Spleen (tissue), 11 donors: ENCODE results near the gene OR2T27. TPM values are rescaled to one million over a fixed set of nuclear protein-coding genes. Genes with fewer than 3 reads are reported as not detected.
"Not testable (repeated sequence)": the region's sequence is repeated elsewhere in the genome, so short reads cannot be mapped to it uniquely, and the experiment has no call there.

Experiments
- DNase-seq: peaks from one replicate; pipeline ENCODE4 v3.0.0-alpha.2; 2020
- H3K27ac ChIP-seq, 8 donors: fragments of 200-600 bp; sonication (generic) in 7 of 8; 1 replicate in 4 of 8; 2 replicates in 4 of 8; pipeline versions ENCODE4 v1.5.0 to v1.8.0; 2016 to 2021; ENCODE audit warnings: inconsistent platforms in 4 of 8, mild to moderate bottlenecking in 4 of 8, moderate library complexity in 1 of 8
- H3K27me3 ChIP-seq, 7 donors: fragments of 200-600 bp; sonication (generic) in 6 of 7; replicated peaks in 1 of 7; 1 replicate in 4 of 7; 2 replicates in 3 of 7; pipeline versions ENCODE4 v1.5.0 to v1.8.0; 2016 to 2021; ENCODE audit warnings: inconsistent platforms in 3 of 7, mild to moderate bottlenecking in 1 of 7
- H3K36me3 ChIP-seq, 6 donors: fragments of 200-600 bp; sonication (generic) in 5 of 6; 1 replicate in 4 of 6; 2 replicates in 2 of 6; pipeline versions ENCODE4 v1.5.0 to v1.8.0; 2016 to 2021; ENCODE audit warnings: inconsistent platforms in 2 of 6
- H3K4me1 ChIP-seq, 6 donors: fragments of 200-600 bp; sonication (generic) in 5 of 6; 1 replicate in 3 of 6; 2 replicates in 3 of 6; pipeline versions ENCODE4 v1.5.0 to v1.8.0; 2016 to 2021; ENCODE audit warnings: inconsistent platforms in 3 of 6
- H3K4me3 ChIP-seq, 8 donors: fragments of 200-600 bp; sonication (generic) in 7 of 8; 1 replicate in 4 of 8; 2 replicates in 4 of 8; pipeline versions ENCODE4 v1.5.0 to v1.8.0; 2016 to 2021; ENCODE audit warnings: inconsistent platforms in 4 of 8, mild to moderate bottlenecking in 4 of 8, moderate library complexity in 2 of 8
- H3K9me3 ChIP-seq, 8 donors: fragments of 200-600 bp; sonication (generic) in 7 of 8; 1 replicate in 4 of 8; 2 replicates in 4 of 8; pipeline versions ENCODE4 v1.5.0 to v1.8.0; 2016 to 2021; ENCODE audit warnings: inconsistent platforms in 4 of 8
- POLR2A ChIP-seq, 3 donors: fragments of 450-650 bp; IDR thresholded peaks; one replicate each; pipeline ENCODE4 v1.5.1; 2017; ENCODE audit warnings: antibody characterized with exemption in 3 of 3, mild to moderate bottlenecking in 1 of 3
- POLR2AphosphoS5 ChIP-seq, 3 donors: sonication (generic); formaldehyde crosslinking; IDR thresholded peaks; one replicate each; pipeline ENCODE4 v1.5.1; 2017; ENCODE audit warnings: antibody characterized with exemption in 3 of 3
- WGBS, 5 donors: extraction: QIAGEN DNeasy Blood & Tissue Kit in 3 of 5; methylation state at CpG; one replicate each; pipeline versions ENCODE4 v1.1.5 to v1.1.7; 2013 to 2018; 5-methylcytosine and 5-hydroxymethylcytosine counted together
- intact Hi-C: fragments of 100-400 bp; cut with DNase I; formaldehyde crosslinking; loops from one replicate; pipeline ENCODE4 v1.15.0; 2023; ENCODE audit warnings: low total_unique reads
- polyA plus RNA-seq, 3 donors: library from polyadenylated mRNA; stranded (reverse); fragments of 200-250 nt; gene quantifications; one replicate each; pipeline ENCODE4 v1.2.1, GENCODE V29; 2013
- total RNA-seq, 7 donors: library from RNA; depleted of rRNA in 3 of 7; stranded (reverse); fragments of >200 nt in 3 of 7; fragmentation: NEBNext Ultra II Directional in 4 of 7; extraction: Animal tissue kit (Norgen Biotek cat#: 25700) in 4 of 7; gene quantifications; one replicate each; pipeline versions ENCODE4 v1.1.0 to v1.2.1, GENCODE V29; 2016 to 2021
- TF ChIP-seq, protein P1 (sequence below), 11 experiments: fragments of 200-600 bp in 7 of 11; fragments of 450-650 bp in 4 of 11; sonication (generic) in 4 of 11; IDR thresholded peaks in 8 of 11; conservative IDR thresholded peaks in 3 of 11; 1 replicate in 7 of 11; 2 replicates in 4 of 11; pipeline versions ENCODE4 v1.4.0 to v1.8.0; 2016 to 2021; ENCODE audit warnings: antibody characterized with exemption in 11 of 11, inconsistent platforms in 4 of 11, mild to moderate bottlenecking in 1 of 11
- donor health status: healthy with polysubstance abuse.
- donor health status: DM: no; HTN: no; CAD: no; lungs with moderate emphysema.
- donor health status: DM: no; HTN: no; CAD: no.
- donor health status: Bipolar disorder and iron deficiency.
- donor health status: healthy.
- donor health status: DM: no; HTN: no; CAD: no.
- donor health status: DM: yes; HTN: yes; CAD: no.

The OR2T27 gene
- total and polyA plus RNA-seq, 10 donors: not detected

DNA sequence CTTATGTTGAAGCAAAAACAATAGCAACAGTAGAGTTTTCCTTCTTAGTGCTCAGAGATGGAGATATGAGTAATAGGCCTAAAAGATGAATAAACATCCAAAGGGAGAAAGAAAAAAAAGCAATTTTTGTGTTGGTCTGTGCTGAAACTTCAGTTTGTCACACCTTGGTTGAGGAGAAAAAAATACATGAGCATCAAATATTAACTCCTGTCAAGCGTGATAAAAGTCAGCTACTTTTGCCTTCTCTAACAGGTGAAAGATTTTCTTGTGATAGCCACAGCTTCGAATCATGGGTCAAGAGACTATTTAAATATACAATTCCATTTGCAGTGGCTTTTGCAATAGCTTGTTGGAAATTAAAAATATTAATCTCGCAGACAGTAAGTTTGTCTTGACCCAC lies 14.4 kb downstream of the OR2T27 start:
- intact Hi-C loops, H3K36me3 ChIP-seq: not testable (repeated sequence)
- WGBS, 5 donors: no CpG with 5 or more reads among the region's 3 CpGs

DNA sequence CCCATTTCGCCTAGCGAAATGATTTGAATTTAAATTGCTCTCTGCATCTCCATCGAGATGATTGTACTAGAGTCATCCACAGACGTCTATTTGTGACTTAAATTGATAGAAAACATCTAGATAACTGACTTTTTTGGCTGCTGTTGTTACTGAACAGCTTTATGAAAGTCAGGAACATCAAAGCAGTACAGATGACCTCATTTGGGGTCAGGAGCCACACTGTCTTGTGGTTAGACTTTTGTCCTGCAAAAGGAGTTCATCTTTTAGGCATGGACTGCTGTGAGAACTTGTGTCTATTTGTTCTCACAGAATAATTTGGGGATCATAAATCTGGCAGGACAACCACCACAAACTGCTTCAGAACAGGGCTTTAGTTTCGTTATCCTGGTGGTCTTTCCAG lies 15.7 kb downstream of the OR2T27 start:
- intact Hi-C loops: not testable (repeated sequence)

More for the DNA sequence above, 14.4 kb downstream of the OR2T27 start:
- H3K27ac ChIP-seq, H3K9me3 ChIP-seq, H3K27me3 ChIP-seq, DNase-seq, H3K4me1 ChIP-seq, H3K4me3 ChIP-seq: not testable (repeated sequence)

DNA sequence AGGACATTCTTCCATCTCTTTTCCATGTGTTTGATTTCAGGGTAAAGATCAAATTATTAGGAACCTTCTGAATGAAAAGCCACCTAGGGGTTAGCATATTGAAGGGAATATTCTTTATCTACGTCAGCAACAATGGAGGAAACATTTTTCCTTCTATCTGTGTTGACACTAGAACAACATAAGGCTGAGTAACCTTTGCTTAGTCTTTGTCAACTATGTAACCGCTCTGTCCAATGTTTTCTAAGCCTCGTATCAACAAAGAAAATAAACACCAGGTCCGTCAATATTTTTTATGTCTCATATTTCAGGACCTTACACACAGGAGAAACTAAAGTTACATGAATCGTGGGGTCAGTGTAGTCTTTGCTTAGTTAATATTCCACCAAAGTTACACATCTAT lies 18.7 kb downstream of the OR2T27 start:
- DNase-seq, H3K4me1 ChIP-seq, H3K9me3 ChIP-seq, H3K27me3 ChIP-seq, H3K27ac ChIP-seq, H3K36me3 ChIP-seq, intact Hi-C loops, H3K4me3 ChIP-seq: not testable (repeated sequence)
- WGBS, 5 donors: 65 to 77% (median 72%) methylated on average over 1 to 3 of the region's 5 CpGs; no CpG with 5 or more reads in 1 of the 5 donors

More for the DNA sequence above, 15.7 kb downstream of the OR2T27 start:
- not testable (repeated sequence) for H3K36me3 ChIP-seq, DNase-seq, H3K27me3 ChIP-seq, H3K27ac ChIP-seq, H3K4me3 ChIP-seq, H3K4me1 ChIP-seq, H3K9me3 ChIP-seq
- no CpG with 5 or more reads among the region's 5 CpGs for WGBS, 5 donors

DNA sequence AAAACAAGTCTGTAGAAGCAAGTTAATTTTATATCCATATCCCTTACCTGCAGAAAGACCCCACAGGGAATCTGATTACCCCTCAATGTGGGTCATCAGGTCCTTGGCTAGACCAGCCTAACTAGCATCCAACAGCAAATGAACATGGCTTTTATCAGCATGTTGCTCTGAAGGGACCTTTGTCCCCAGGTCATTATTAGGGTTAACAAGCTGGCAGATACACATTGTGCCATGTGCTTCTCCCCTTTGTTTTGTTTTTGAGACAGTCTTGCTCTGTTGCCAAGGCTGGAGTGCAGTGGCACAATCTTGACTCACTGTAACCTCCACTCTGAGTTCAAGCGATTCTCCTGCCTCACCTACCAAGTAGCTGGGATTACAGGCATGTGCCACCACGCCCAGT lies 20.3 kb downstream of the OR2T27 start, which contains the start of gene OR2T11:
Gene OR2T11 (minus strand): TSS at position 101 of the 400 bp plus-strand sequence. CDS start 7,963 bp downstream, outside the sequence.
- H3K27ac ChIP-seq, DNase-seq, H3K4me1 ChIP-seq, intact Hi-C loops, H3K9me3 ChIP-seq, H3K27me3 ChIP-seq, H3K36me3 ChIP-seq, H3K4me3 ChIP-seq: not testable (repeated sequence)
- WGBS, 5 donors: no CpG with 5 or more reads among the region's 2 CpGs

DNA sequence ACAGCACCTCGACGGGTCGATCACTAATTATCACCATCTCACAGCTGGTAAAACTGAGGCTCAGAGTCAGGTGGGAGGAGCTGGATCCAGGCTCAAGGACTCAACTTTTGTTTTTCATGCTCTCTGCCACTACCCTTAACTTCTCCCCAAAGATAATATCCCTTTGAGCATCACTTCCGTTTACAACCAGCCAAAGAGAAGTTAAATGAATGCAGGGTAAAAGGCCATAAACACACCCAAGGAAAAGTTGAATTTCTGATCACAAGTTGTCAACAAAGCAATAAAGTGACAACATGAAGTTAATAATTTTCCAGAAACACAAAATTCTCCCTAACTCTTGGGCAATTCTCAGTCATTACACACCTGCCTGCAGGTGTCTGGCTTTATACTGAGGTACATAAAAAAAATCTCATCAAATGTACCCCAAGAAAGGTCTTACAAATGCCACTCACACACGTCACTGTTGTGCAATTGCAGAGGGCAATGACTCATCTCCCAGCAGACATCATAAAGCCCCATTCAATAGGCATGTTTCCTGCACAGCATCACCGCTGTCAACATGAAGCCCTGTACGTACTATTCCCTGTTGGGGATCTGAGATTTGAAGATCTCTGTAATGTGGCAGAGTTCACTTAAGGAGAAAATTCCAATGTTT lies 23.8 kb downstream of the OR2T27 start:
- no peaks in the 10 kb centered on the region for H3K27me3 ChIP-seq
- H3K4me1 ChIP-seq: no peaks in the 10 kb centered on the region
- H3K4me3 ChIP-seq: no peak overlapping the region
- no peaks in the 10 kb centered on the region for H3K9me3 ChIP-seq
- no peaks in the 10 kb centered on the region for H3K36me3 ChIP-seq
- intact Hi-C loops: no loop called here
- 65 to 80% (median 71%) methylated on average over 7 of the region's 7 CpGs for WGBS, 5 donors
- TF ChIP-seq POLR2A (IDR thresholded peaks at IDR 0.05) (no peak), POLR2AphosphoS5 (IDR thresholded peaks at IDR 0.05) (no peak)
- TF ChIP-seq, protein P1, sequence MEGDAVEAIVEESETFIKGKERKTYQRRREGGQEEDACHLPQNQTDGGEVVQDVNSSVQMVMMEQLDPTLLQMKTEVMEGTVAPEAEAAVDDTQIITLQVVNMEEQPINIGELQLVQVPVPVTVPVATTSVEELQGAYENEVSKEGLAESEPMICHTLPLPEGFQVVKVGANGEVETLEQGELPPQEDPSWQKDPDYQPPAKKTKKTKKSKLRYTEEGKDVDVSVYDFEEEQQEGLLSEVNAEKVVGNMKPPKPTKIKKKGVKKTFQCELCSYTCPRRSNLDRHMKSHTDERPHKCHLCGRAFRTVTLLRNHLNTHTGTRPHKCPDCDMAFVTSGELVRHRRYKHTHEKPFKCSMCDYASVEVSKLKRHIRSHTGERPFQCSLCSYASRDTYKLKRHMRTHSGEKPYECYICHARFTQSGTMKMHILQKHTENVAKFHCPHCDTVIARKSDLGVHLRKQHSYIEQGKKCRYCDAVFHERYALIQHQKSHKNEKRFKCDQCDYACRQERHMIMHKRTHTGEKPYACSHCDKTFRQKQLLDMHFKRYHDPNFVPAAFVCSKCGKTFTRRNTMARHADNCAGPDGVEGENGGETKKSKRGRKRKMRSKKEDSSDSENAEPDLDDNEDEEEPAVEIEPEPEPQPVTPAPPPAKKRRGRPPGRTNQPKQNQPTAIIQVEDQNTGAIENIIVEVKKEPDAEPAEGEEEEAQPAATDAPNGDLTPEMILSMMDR (IDR thresholded peaks at IDR 0.05 in 8 of 11, conservative IDR thresholded peaks at IDR 0.05 in 3 of 11): no peak
- no peak for DNase-seq
- H3K27ac ChIP-seq: no peak overlapping the region

DNA sequence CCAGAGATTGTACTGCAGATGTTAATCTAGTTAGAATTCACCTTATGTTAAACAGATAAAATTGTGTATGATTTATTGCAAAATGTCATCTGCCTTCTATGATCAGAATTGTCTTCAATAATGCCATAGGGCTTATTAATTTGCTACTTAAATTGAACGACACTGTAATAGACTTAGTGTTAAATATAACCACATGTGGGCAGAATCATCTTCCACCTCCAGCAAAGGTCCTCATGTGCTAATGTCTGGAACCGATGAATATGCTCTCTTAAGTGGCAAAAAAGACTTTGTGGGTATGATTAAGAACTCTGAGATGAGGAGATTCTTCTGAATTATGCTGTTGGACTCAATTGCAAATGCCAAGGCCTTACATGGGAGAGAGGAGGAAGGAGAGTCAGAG lies 24.8 kb downstream of the OR2T27 start:
- no peak overlapping the region for H3K27ac ChIP-seq
- WGBS, 5 donors: 68 to 83% (median 77%) methylated on average over 2 of the region's 2 CpGs
- no peaks in the 10 kb centered on the region for H3K9me3 ChIP-seq
- no peaks in the 10 kb centered on the region for H3K4me1 ChIP-seq
- no peaks in the 10 kb centered on the region for H3K36me3 ChIP-seq
- intact Hi-C loops: no loop called here
- TF ChIP-seq, protein P1 (IDR thresholded peaks at IDR 0.05 in 8 of 11, conservative IDR thresholded peaks at IDR 0.05 in 3 of 11): no peak
- no peak for TF ChIP-seq POLR2A (IDR thresholded peaks at IDR 0.05)
- no peak for TF ChIP-seq POLR2AphosphoS5 (IDR thresholded peaks at IDR 0.05)
- no peak for DNase-seq
- no peaks in the 10 kb centered on the region for H3K27me3 ChIP-seq
- H3K4me3 ChIP-seq: no peak overlapping the region
